Inflammatory macrophage treated with lipopolysaccharide for 1 hour (primary cell): ENCODE measurements around the gene HARBI1.
"Not testable (repeated sequence)": the region's sequence is repeated elsewhere in the genome, so short reads cannot be mapped to it uniquely, and the experiment has no call there.

Experiments used
- DNase-seq, 2 donors: peaks; one replicate each; pipeline ENCODE4 v3.0.0-alpha.2; 2020 to 2022

The HARBI1 gene

GRCh38 chr11:46594785-46595184, 22.2 kb downstream of the HARBI1 start:
- DNase-seq = no peak

DNA sequence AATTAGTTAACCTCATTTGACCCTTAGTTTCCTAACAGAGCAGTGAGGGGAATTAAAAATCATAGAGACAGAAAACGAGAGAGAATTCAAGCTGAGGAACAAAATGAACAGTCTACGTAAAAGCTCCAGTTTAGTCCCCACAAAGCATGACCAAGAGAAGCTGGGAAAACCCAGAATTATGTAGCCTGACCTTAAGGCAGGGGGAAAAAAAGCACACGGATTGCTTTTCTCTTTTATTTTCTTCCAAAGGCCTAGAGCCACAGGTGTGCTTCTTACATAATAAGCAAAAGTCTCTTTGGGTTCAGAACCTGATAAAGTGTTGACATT, 22.7 kb downstream of the HARBI1 start:
- DNase-seq = peak; percentile 62 to 71

DNA sequence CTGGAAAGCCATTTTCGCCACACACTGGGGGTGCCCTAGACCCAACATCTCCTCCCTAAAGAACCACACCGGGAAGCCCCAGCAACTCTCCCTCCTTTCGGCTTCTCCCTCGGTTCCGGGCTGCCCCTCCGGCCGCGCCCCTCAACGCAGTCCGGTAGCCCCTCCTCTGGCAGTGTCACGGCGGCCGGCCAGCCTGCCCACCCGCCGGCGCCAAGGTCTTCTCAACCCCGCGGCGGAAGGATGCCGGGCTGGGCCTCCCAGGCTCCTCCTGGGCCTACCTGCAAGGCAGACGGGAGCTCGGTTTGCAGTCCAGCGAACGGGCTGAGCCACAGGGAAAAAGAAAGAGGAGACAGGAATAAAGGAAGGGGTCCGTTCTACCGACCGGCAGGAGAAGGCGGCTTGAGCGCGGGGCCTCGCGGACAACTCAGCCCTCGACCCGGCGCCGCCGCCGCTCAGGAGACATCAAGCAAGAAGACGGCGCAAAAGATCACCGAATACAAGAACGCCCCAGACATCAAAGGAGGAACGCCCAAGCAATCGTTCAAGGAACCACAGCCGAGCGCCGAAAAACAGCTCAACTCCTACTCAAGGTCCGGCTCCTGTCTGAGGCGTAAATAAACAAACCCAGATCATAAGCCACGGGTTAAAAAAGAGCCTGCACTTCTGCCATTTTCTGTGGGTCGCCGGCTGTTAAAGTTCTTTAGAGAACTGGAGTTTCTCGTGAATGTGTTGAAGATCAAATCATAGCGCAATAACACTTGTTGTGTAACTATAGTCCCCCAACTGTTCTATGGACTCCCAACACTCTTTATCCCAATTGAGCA, 23.3 kb downstream of the HARBI1 start, which contains the start of gene AMBRA1:
TSS of gene AMBRA1 (minus strand) at position 474 of the 824 bp plus-strand sequence. CDS start 45,643 bp downstream, outside the sequence.
- peak; percentile 87 to 97 for DNase-seq

DNA sequence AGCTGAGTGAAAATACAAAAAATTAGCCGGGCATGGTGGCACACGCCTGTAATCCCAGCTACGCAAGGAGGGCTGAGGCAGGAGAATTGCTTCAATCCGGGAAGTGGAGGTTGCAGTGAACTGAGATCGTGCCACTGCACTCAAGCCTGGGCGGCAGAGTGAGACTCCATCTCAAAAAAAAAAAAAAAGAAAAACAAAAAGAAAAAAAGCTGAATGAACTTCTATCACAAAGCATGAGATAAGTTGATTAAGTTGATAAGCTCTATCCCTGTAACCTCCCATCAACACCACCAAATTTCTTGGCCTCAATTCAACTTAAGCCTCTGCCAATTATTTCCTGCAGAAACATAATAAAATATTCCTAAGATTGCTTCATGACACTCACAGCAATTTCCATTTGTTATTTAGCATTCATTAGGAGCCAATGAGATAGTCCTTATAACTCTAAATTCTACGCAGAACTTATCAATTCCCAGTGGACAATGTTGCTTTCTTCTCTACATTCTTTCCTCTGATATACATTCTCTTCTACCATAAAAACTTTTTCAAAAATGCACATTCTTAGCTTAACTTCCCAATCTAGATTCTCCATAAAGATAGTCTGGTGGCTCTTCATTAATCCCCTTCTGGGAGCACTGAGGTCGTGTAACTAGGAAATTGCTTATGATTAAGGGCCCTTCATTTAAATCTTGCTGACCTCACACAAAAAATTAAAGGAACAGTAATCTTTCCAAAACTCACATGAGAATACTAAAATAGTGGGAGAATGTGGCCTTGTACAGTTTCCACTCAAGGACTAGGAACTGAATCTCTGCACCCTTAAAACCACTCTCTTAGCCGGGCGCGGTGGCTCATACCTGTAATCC, 26.1 kb downstream of the HARBI1 start:
- no peak for DNase-seq

GRCh38 chr11:46588915-46589314, 28.1 kb downstream of the HARBI1 start:
- DNase-seq = no peak

DNA sequence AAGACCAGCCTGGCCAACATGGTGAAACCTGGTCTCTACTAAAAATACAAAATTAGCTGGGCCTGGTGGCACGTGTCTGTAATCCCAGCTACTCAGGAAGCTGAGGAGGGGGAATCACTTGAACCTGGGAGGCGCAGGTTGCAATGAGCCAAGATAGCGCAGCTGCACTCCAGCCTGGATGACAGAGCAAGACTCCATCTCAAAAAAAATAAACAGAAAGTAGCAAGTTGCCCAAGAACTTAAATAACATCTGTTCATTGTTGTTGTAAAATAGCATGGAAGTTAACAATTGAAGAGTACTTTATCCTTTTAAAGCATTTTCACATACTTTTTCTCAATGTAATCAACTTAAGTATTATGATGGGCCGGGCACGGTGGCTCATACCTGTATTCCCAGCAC, 28.9 kb downstream of the HARBI1 start:
- DNase-seq = no peak

GRCh38 chr11:46583513-46583912, 33.5 kb downstream of the HARBI1 start:
- not testable (repeated sequence) for DNase-seq

GRCh38 chr11:46582588-46582987, 34.4 kb downstream of the HARBI1 start:
- DNase-seq = no peak

DNA sequence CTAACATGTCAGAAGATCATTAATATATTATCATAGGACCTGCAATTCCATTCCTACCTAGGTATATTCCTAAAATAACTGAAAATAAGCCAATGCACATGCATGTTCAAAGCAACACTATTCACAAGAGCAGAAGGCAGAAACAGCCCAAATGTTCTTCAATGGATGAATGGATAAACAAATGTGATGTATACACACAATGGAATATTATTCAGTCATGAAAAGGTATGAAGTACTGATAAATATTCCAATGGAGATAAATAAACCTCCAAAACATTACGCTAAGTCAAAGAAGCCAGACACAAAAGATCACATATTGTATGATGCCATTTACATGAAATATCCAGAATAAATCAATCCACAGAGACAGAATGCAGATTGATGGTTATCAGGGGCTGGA, 40.0 kb downstream of the HARBI1 start:
- no peak for DNase-seq

DNA sequence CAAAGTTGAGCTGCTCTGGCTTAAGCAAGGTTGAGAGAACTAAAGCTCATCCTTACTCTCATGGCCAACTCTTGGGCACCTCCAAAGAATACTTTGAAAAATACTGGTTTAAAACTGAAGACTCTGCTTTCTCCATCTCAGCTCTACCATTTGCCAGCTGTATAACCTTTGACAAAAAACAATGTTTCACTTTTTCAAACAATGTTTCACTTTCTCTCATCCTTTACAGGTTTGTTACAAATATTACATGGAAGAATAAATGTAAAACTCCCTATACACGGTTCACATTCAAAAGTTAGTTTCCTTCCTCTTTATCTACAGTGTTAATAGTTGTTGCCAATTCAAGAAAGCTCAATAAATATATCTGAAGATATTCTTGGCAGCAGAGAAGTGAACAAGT, 42.4 kb downstream of the HARBI1 start:
- no peak for DNase-seq

DNA sequence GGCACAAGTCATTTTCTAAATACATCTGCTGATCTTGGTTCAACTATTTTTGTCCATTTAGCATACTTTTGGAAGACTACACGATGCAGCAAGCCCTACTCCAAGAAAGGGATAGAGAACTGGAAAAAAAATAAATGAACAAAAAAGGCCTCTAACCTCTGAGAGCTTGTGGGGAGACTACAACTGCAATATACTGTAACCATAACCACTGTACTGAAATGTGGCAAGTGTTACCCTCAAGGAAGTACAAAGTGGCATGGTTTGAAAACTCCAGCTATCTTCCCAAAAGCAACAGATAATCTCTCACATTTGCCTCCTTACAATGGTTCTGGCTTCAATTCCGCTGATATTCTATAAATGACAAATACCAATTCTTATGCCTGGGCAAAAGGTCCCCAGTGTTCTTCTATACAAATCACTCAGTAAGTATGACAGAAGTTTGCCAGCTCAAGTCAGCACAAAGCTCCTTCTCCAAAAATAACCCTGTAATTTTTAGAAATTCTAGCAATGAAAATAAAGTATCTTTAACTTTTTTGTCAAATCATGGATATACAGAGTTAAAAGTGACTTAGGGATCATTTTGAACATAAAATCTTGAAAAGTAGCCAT, 46.1 kb downstream of the HARBI1 start:
- no peak for DNase-seq

DNA sequence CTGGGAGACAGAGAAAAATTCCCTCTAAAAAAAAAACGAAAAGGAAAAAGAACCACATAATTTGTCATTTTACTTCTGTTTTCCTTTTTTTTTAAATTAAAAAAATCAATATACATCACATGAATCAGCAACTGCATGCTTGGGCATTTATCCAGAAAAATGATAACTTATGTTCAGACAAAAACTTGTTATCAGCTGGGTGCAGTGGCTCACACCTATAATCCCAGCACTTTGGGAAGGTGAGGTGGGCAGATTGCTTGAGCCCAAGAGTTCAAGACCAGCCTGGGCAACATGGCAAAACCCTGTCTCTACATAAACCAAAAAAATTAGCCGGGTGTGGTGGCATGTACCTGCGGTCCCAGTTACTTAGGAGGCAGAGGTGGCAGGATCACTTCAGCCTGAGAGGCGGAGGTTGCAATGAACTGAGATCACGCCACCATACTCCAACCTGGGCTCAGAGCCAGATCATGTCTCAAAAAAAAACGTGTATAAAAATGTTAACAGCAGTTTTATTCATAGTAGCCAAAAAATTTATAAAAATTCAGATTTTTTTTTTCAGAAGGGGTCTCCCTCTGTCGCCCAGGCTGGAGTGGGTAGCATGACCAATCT, 51.7 kb downstream of the HARBI1 start:
- no peak for DNase-seq

- DNase-seq = no peak
Measured at GRCh38 chr11:46564459-46564858, 52.6 kb downstream of the HARBI1 start.

DNA sequence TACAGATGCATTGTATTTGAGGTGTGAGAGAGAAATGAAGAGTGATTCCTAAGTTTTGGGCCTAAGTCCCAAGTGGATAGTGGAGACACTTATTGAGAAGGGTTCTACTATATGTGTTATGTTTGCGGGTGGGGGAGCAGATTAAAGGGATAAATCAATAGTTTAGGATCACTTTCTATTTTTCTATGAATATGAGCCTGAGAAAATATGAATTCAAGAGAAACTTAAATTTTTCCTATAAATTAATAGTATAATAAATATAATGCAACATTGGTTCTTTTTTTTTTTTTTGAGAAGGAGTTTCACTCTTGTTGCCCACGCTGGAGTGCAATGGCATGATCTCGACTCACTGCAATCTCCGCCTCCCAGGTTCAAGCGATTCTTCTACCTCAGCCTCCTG, 54.5 kb downstream of the HARBI1 start:
- no peak for DNase-seq

DNA sequence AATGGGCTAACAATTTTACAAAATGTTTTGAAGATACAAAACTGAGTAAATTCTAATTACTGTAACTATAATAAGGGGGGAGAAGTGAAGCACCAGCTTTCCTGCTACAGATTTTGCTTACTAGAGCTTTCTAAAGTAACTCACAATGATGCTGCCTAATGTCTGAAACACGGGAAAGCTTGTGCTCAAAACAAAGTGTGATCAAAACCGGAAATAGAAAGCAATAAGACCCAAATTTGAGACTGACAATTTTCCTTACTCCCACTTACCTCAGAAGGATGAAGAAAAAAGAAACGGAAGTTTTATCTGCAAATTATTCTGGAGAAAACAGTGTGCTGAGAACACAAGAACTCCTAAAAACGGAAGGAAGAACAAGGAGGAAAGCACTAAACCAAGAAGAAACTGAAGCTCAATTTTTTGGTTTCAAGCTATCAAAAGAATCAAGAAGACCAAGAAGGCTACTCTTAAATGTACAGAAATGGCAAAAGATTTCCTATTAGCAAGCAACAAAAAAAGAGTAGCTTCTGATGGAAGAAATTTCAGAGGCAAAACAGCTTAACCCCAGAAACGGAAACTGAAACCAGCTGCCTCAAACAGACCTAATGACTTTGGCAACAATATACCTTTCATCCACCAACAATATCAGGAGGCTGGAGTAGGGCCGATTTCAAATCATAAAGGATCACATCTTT, 56.6 kb downstream of the HARBI1 start:
- DNase-seq = peak; percentile 37 to 50

GRCh38 chr11:46559815-46560214, 57.2 kb downstream of the HARBI1 start:
- DNase-seq = no peak

GRCh38 chr11:46557684-46558151, 59.3 kb downstream of the HARBI1 start:
- no peak for DNase-seq

- no peak for DNase-seq
Measured at GRCh38 chr11:46555267-46556054, 61.6 kb downstream of the HARBI1 start.

DNA sequence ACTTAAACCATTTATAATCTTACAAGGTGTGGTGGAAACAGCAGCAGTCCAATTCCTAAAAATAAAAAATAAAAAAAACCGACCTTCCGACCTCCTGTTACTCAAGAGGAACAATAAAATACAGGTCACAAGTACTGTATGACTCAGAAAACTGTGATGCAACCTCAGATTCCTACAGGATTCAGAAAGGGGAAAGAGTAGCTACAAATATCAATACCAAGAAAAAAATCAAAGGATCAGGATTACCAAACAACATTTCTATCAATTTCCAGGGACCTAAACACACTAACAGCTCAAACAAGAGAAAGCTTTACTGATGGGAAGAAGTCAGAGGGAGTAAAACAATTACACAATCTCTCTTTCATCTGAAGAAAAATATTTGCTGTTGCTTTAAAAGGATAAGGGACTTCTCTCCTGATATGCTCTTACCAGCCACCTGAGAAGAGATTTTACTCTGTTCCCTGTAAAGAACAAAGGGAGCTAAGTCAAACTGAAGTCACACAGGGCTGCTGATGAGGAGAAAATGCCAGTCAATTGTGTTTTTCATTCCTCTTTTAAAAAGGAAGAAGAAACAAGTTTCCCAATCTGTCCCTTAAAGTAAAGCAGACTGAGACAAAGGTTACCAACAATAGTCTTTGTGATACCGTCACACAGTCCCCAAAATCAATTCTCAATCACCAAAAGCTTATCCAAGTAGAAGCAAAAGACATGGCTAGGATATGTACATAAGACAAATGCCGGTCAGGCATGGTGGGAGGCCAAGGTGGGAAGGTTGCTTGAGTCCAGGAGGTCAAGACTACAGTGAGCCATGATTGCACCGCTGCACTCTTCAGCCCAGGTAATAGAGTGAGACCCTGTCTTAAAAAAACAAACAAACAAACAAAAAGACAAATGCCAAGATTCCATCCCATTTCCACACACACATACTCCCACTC, 62.5 kb downstream of the HARBI1 start:
- peak; percentile 67 to 74 for DNase-seq

DNA sequence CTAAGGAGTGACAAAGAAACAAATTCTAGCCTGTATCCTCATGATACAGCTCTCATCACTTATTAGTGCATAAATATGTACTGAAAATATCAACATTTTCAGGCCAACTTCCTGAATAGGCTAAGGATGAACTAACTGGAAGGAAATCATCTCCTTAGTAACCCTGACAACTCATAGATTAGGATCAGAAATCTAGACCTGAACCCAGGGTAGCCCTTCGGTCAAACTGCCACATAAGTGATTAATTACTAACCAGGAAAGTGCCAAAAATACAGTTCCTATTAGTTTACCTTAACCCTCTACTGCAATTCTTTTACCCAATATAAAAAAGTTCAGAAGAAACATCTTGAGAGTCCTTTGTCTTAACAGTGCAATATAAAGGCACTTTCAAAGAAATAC, 63.2 kb downstream of the HARBI1 start:
- DNase-seq = peak in 1 of 2 donors; percentile 14
